Prostate gland (tissue), 2 donors: ENCODE results near the gene OTOG. TPM values are rescaled to one million over a fixed set of nuclear protein-coding genes. Genes with fewer than 3 reads are reported as not detected.

ENCODE experiments used
- DNase-seq: peaks from one replicate; pipeline ENCODE4 v3.0.0-alpha.2; 2019; ENCODE audit warnings: low spot score
- H3K27ac ChIP-seq, 2 donors: fragments of 200-600 bp; sonication (generic); 2 replicates each; pipeline ENCODE4 v1.5.1; 2017 to 2019
- H3K27me3 ChIP-seq: fragments of 200-600 bp; sonication (generic); replicated peaks from 2 replicates; pipeline ENCODE4 v1.5.1; 2019; ENCODE audit not compliant: insufficient read depth
- H3K36me3 ChIP-seq, 2 donors: fragments of 200-600 bp; sonication (generic); 1 replicate in 1 of 2; 2 replicates in 1 of 2; pipeline versions ENCODE4 v1.5.1 to v1.8.1; 2017 to 2019
- H3K4me1 ChIP-seq: fragments of 200-600 bp; sonication (generic); replicated peaks from 2 replicates; pipeline ENCODE4 v1.5.1; 2019
- H3K4me3 ChIP-seq, 2 donors: fragments of 200-600 bp; sonication (generic); 2 replicates each; pipeline ENCODE4 v1.5.1; 2017 to 2019
- H3K9me3 ChIP-seq: fragments of 200-600 bp; sonication (generic); 2 replicates; pipeline ENCODE4 v1.5.1; 2017
- POLR2A ChIP-seq: fragments of 450-650 bp; IDR thresholded peaks from one replicate; pipeline ENCODE4 v1.6.1; 2016; ENCODE audit warnings: antibody characterized with exemption, mild to moderate bottlenecking
- POLR2AphosphoS5 ChIP-seq: sonication (generic); formaldehyde crosslinking; IDR thresholded peaks from one replicate; pipeline ENCODE4 v1.6.1; 2017; ENCODE audit warnings: antibody characterized with exemption
- WGBS: methylation state at CpG from one replicate; pipeline ENCODE4 v1.1.5; 2018; 5-methylcytosine and 5-hydroxymethylcytosine counted together
- intact Hi-C: fragments of 100-400 bp; cut with DNase I; formaldehyde crosslinking; loops from one replicate; pipeline ENCODE4 v1.14.2; 2022
- total RNA-seq, 2 donors: library from RNA; depleted of rRNA; stranded (reverse); fragments of >200 nt; gene quantifications; one replicate each; pipeline ENCODE4 v1.1.0, GENCODE V29; 2016
- TF ChIP-seq, protein P1 (sequence below), 4 experiments: fragments of 200-600 bp in 2 of 4; fragments of 450-650 bp in 2 of 4; sonication (generic) in 2 of 4; IDR thresholded peaks; 1 replicate in 3 of 4; 2 replicates in 1 of 4; pipeline ENCODE4 v1.5.1; 2016 to 2019; ENCODE audit warnings: antibody characterized with exemption in 4 of 4, mild to moderate bottlenecking in 2 of 4, moderate library complexity in 2 of 4

OTOG gene
- total RNA-seq, 2 donors from 2014 or later, result 0.34 TPM; not detected in 1

DNA sequence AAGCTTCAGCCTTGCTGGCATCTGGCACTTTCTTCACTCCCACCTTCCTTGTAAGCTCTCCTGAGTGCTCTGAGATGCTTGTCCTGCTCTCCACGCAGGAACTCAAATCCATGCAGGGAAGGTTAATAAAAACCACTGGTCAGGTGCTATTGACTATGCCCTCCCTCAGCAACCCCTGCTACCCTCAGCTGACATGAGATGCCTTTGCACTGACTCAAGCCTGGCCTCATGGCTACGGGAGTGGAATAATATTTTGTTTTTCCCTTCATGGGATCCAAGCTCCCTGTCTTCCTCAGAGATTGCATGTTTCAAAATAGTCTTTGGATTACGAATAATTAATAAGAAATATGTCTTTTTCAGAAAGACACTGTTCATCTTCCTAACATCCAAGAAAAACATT is 38.8 kb upstream of the OTOG start:
- intact Hi-C loops, result loop anchor here (10.0 kb wide), 1 partner anchor 274 kb away; no protein-coding TSS in a partner anchor
- WGBS, result 42% methylated on average over 3 of the region's 3 CpGs
- H3K9me3 ChIP-seq, result no peaks in the 10 kb centered on the region
- DNase-seq, result no peak
- H3K27ac ChIP-seq, result no peak overlapping the region
- no peaks in the 10 kb centered on the region for H3K36me3 ChIP-seq
- H3K4me3 ChIP-seq, result no peak overlapping the region
- H3K27me3 ChIP-seq, result no peaks in the 10 kb centered on the region
- no peaks in the 10 kb centered on the region for H3K4me1 ChIP-seq
- TF ChIP-seq, protein P1, sequence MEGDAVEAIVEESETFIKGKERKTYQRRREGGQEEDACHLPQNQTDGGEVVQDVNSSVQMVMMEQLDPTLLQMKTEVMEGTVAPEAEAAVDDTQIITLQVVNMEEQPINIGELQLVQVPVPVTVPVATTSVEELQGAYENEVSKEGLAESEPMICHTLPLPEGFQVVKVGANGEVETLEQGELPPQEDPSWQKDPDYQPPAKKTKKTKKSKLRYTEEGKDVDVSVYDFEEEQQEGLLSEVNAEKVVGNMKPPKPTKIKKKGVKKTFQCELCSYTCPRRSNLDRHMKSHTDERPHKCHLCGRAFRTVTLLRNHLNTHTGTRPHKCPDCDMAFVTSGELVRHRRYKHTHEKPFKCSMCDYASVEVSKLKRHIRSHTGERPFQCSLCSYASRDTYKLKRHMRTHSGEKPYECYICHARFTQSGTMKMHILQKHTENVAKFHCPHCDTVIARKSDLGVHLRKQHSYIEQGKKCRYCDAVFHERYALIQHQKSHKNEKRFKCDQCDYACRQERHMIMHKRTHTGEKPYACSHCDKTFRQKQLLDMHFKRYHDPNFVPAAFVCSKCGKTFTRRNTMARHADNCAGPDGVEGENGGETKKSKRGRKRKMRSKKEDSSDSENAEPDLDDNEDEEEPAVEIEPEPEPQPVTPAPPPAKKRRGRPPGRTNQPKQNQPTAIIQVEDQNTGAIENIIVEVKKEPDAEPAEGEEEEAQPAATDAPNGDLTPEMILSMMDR (IDR thresholded peaks at IDR 0.05), result no peak
- TF ChIP-seq POLR2A, result no peak
- TF ChIP-seq POLR2AphosphoS5, result no peak

GRCh38 chr11:17508791-17509190 is 38.3 kb upstream of the OTOG start:
- H3K27me3 ChIP-seq, result no peaks in the 10 kb centered on the region
- no peaks in the 10 kb centered on the region for H3K36me3 ChIP-seq
- TF ChIP-seq, protein P1 (IDR thresholded peaks at IDR 0.05), result no peak
- TF ChIP-seq POLR2A (no peak), POLR2AphosphoS5 (no peak)
- no peaks in the 10 kb centered on the region for H3K9me3 ChIP-seq
- no peak overlapping the region for H3K27ac ChIP-seq
- H3K4me3 ChIP-seq, result no peak overlapping the region
- H3K4me1 ChIP-seq, result no peaks in the 10 kb centered on the region
- no peak for DNase-seq
- intact Hi-C loops, result loop anchor here (10.0 kb wide), 1 partner anchor 274 kb away; no protein-coding TSS in a partner anchor
- 45% methylated on average over 3 of the region's 3 CpGs for WGBS

DNA sequence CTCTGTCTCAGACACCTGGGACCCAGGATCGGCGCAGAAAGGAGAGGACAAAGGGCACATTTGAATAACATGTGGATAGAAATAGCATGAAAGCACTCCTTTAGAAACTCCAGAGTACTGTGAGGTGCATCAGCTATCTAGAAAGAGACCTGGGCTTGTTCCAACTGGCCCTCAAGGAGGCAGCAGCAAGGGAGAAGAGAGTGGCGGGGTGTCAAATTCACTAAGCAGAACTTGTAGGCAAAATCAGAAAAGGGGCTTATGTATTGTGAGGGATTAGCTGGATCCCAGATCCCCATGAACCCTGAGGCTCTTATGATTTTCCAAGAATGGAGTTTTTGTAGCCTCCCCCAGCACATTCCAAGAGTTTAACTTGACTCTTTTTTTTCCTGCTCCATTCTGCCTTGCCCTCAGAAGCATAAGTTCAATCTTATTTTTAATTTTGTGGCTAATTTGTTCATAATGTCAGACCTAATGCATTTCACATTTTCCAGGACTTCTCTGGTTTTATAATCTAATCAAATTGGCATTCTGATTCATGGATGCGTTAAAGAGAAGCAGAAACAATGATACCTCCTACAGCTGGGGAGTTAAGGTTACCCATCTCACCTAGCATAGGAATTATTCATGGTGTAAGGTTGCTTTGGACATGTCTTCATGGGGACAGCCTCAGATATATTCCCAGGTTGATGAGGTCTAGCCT is 36.4 kb upstream of the OTOG start:
- 39% methylated on average over 4 of the region's 4 CpGs for WGBS
- Histone ChIP-seq H3K27me3 (no peaks in the 10 kb centered on the region), H3K4me3 (no peak overlapping the region), H3K9me3 (no peaks in the 10 kb centered on the region), H3K27ac (no peak overlapping the region), H3K4me1 (no peaks in the 10 kb centered on the region), H3K36me3 (no peaks in the 10 kb centered on the region)
- DNase-seq, result no peak
- intact Hi-C loops, result no loop called here
- TF ChIP-seq POLR2AphosphoS5, result no peak
- TF ChIP-seq, protein P1 (IDR thresholded peaks at IDR 0.05), result no peak
- TF ChIP-seq POLR2A, result no peak

DNA sequence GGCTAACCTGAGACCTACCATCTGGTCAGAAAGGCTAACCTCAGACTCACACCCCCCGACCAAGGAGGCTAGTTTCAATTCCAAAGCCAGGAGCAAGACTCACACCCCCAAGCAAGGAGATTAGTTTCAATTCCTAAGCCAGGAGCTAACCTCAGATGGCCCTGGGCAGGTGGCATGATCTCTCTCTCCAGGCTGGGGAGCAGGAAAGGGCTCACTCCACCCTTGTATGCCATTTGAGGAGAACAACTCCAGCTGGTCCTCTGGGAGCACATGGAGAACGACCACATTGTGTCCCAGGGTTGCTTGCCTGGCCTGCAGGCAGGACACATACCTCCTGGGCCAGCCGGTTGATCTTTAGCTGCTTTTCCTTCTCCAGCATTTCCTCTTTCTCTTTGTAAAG is 35.5 kb upstream of the OTOG start:
- intact Hi-C loops, result no loop called here
- TF ChIP-seq, protein P1 (IDR thresholded peaks at IDR 0.05), result no peak
- no peak for TF ChIP-seq POLR2A
- no peak for TF ChIP-seq POLR2AphosphoS5
- H3K27me3 ChIP-seq, result no peaks in the 10 kb centered on the region
- no peaks in the 10 kb centered on the region for H3K36me3 ChIP-seq
- H3K9me3 ChIP-seq, result no peaks in the 10 kb centered on the region
- no peak overlapping the region for H3K4me3 ChIP-seq
- H3K4me1 ChIP-seq, result no peaks in the 10 kb centered on the region
- no peak overlapping the region for H3K27ac ChIP-seq
- 56% methylated on average over 3 of the region's 3 CpGs for WGBS
- no peak for DNase-seq

DNA sequence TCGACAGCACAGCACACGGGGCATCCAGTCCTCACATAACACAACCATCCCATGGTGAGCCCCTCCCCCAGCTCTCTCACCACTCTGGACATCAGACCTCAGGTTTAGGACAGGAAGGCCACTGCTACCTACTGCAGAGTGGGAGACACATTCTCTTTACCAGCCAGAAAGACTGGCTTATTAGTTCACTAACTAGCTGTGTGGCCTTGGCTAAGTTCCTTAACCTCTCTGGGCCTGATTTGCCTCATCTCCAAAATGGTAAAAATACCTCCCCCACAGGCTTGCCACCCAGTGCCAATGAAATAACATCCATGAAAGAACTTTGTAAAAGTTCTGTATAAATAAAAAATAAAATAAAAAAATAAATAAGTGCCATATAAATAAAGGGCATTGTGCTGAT is 35.0 kb upstream of the OTOG start:
- H3K36me3 ChIP-seq, result no peaks in the 10 kb centered on the region
- no peaks in the 10 kb centered on the region for H3K27me3 ChIP-seq
- H3K4me1 ChIP-seq, result no peaks in the 10 kb centered on the region
- no peak for DNase-seq
- H3K9me3 ChIP-seq, result no peaks in the 10 kb centered on the region
- H3K4me3 ChIP-seq, result no peak overlapping the region
- TF ChIP-seq, protein P1 (IDR thresholded peaks at IDR 0.05), result no peak
- TF ChIP-seq POLR2AphosphoS5 (no peak), POLR2A (no peak)
- intact Hi-C loops, result no loop called here
- 52% methylated on average over 2 of the region's 2 CpGs for WGBS
- H3K27ac ChIP-seq, result no peak overlapping the region
